NB4 (cell line): Measurements from ENCODE around the gene FBXO48.
A peak's percentile ranks its signal among the peaks of the same experiment; 100 is the strongest.

ENCODE experiments used
- DNase-seq: peaks from one replicate; pipeline ENCODE4 v3.0.0; 2010; ENCODE audit warnings: low read depth
- H3K4me3 ChIP-seq: one replicate; pipeline ENCODE4 v1.5.1; 2011; ENCODE audit warnings: mild to moderate bottlenecking, low read depth, low read length, moderate library complexity
- CTCF ChIP-seq: IDR thresholded peaks from one replicate; pipeline ENCODE4 v1.5.1; 2012; ENCODE audit warnings: low read depth, low read length
- MAX ChIP-seq: IDR thresholded peaks from 2 replicates; pipeline ENCODE4 v1.6.1; 2011; ENCODE audit warnings: low read depth, low read length
- MYC ChIP-seq: IDR thresholded peaks from 2 replicates; pipeline ENCODE4 v1.6.1; 2011; ENCODE audit warnings: low read depth, low read length
- POLR2A ChIP-seq: IDR thresholded peaks from 2 replicates; pipeline ENCODE4 v1.6.1; 2011; ENCODE audit warnings: mild to moderate bottlenecking; ENCODE audit not compliant: insufficient read length; ENCODE audit errors: extremely low read depth

Gene FBXO48

GRCh38 chr2:68425503-68425902 lies 41.6 kb downstream of the FBXO48 start:
- no peak overlapping the region for H3K4me3 ChIP-seq
- TF ChIP-seq POLR2A: no peak
- no peak for TF ChIP-seq MYC
- no peak for TF ChIP-seq MAX
- no peak for TF ChIP-seq CTCF
- DNase-seq: peak; percentile 44

GRCh38 chr2:68423966-68424650 lies 43.0 kb downstream of the FBXO48 start:
- TF ChIP-seq MYC (no peak), POLR2A (no peak), MAX (no peak), CTCF (no peak)
- peak; percentile 98 for DNase-seq
- peak overlapping the region; percentile 21 for H3K4me3 ChIP-seq

GRCh38 chr2:68420254-68420910 lies 46.7 kb downstream of the FBXO48 start:
- TF ChIP-seq CTCF: no peak
- peak; percentile 88 for TF ChIP-seq MYC
- peak; percentile 77 for TF ChIP-seq MAX
- no peak for TF ChIP-seq POLR2A
- peak; percentile 94 for DNase-seq

GRCh38 chr2:68418855-68419254 lies 48.2 kb downstream of the FBXO48 start:
- TF ChIP-seq POLR2A (no peak), CTCF (peak; percentile 3), MYC (no peak), MAX (no peak)
- peak; percentile 42 for DNase-seq
- H3K4me3 ChIP-seq: no peak overlapping the region

More at GRCh38 chr2:68420254-68420910, 46.7 kb downstream of the FBXO48 start:
- H3K4me3 ChIP-seq: no peak overlapping the region

GRCh38 chr2:68418419-68418818 lies 48.7 kb downstream of the FBXO48 start:
- TF ChIP-seq CTCF (no peak), MAX (no peak), POLR2A (no peak), MYC (no peak)
- DNase-seq: no peak
- H3K4me3 ChIP-seq: no peak overlapping the region
